HEK293 (cell line): ENCODE data around the gene RXRG.

Experiments used
- CTCF ChIA-PET: fragments of 350-600 bp; formaldehyde crosslinking; extraction: SDS; loops from one replicate; lab custom pipeline; 2021; ENCODE audit warnings: antibody characterized with exemption; lab: Yijun Ruan, JAX
- POLR2A ChIA-PET: fragments of 300-600 bp; formaldehyde crosslinking; extraction: SDS; loops from one replicate; lab custom pipeline; 2020; ENCODE audit warnings: antibody characterized with exemption, inconsistent platforms; lab: Yijun Ruan, JAX
- H3K27ac ChIP-seq: fragments of 200-500 bp; sonication (Bioruptor generic); 2 replicates; pipeline ENCODE4 v1.5.1; 2014; ENCODE audit warnings: low read depth, low read length, control low read depth, inconsistent platforms; ENCODE audit errors: extremely low read depth
- H3K36me3 ChIP-seq, 2 experiments: fragments of 200-500 bp in 1 of 2; sonication (Bioruptor generic) in 1 of 2; 1 replicate in 1 of 2; 2 replicates in 1 of 2; pipeline ENCODE4 v1.5.1; 2014 to 2017; ENCODE audit warnings: inconsistent platforms in 2 of 2, low read length in 2 of 2; ENCODE audit not compliant: control insufficient read depth in 2 of 2, insufficient read depth in 1 of 2
- H3K4me1 ChIP-seq: fragments of 200-500 bp; sonication (Bioruptor generic); 2 replicates; pipeline ENCODE4 v1.5.1; 2014; ENCODE audit warnings: mild to moderate bottlenecking, low read length, inconsistent platforms; ENCODE audit not compliant: control insufficient read depth, insufficient read depth
- H3K4me3 ChIP-seq: 2 replicates; pipeline ENCODE4 v1.5.1; 2011; ENCODE audit warnings: low read depth, mild to moderate bottlenecking, control low read depth, low read length, moderate library complexity
- H3K9me3 ChIP-seq: fragments of 200-500 bp; sonication (Bioruptor generic); 2 replicates; pipeline ENCODE4 v1.5.1; 2014; ENCODE audit warnings: low read depth, low read length, inconsistent platforms; ENCODE audit not compliant: control insufficient read depth, insufficient read depth
- GLIS1 ChIP-seq: fragments of 450-650 bp; formaldehyde crosslinking; IDR thresholded peaks from 2 replicates; pipeline ENCODE4 v1.5.1; 2016; ENCODE audit warnings: missing biosample characterization, missing genetic modification characterization
- HOXA7 ChIP-seq: sonication (generic); formaldehyde crosslinking; IDR thresholded peaks from 2 replicates; pipeline ENCODE4 v1.8.1; 2022; ENCODE audit warnings: missing genetic modification reagents, borderline replicate concordance
- KLF17 ChIP-seq: fragments of 450-650 bp; formaldehyde crosslinking; IDR thresholded peaks from 2 replicates; pipeline ENCODE4 v1.5.1; 2016; ENCODE audit warnings: missing biosample characterization, missing genetic modification characterization
- REST ChIP-seq: fragments of 450-650 bp; formaldehyde crosslinking; IDR thresholded peaks from 2 replicates; pipeline ENCODE4 v1.5.1; 2016; ENCODE audit warnings: missing biosample characterization, missing genetic modification characterization
- SCRT1 ChIP-seq: fragments of 450-650 bp; formaldehyde crosslinking; IDR thresholded peaks from 2 replicates; pipeline ENCODE4 v1.5.1; 2016; ENCODE audit warnings: missing biosample characterization, missing genetic modification characterization, borderline replicate concordance
- YY1 ChIP-seq: fragments of 450-650 bp; formaldehyde crosslinking; IDR thresholded peaks from 2 replicates; pipeline ENCODE4 v1.5.1; 2018; ENCODE audit warnings: missing biosample characterization, missing genetic modification characterization
- ZBTB17 ChIP-seq: fragments of 450-650 bp; formaldehyde crosslinking; IDR thresholded peaks from 2 replicates; pipeline ENCODE4 v1.5.1; 2016; ENCODE audit warnings: missing biosample characterization, missing genetic modification characterization
- ZBTB44 ChIP-seq: fragments of 450-650 bp; IDR thresholded peaks from 2 replicates; pipeline ENCODE4 v1.5.1; 2018; ENCODE audit warnings: missing biosample characterization, mild to moderate bottlenecking, missing genetic modification characterization
- ZNF138 ChIP-seq: fragments of 450-650 bp; formaldehyde crosslinking; IDR thresholded peaks from 2 replicates; pipeline ENCODE4 v1.5.1; 2016; ENCODE audit warnings: missing biosample characterization, missing genetic modification characterization, borderline replicate concordance
- ZNF174 ChIP-seq: fragments of 450-650 bp; formaldehyde crosslinking; IDR thresholded peaks from 2 replicates; pipeline ENCODE4 v1.5.0; 2017; ENCODE audit warnings: missing biosample characterization, mild to moderate bottlenecking, missing genetic modification characterization
- ZNF239 ChIP-seq: fragments of 450-650 bp; formaldehyde crosslinking; IDR thresholded peaks from 2 replicates; pipeline ENCODE4 v1.5.1; 2016; ENCODE audit warnings: missing biosample characterization, missing genetic modification characterization
- ZNF416 ChIP-seq: fragments of 450-650 bp; formaldehyde crosslinking; IDR thresholded peaks from 2 replicates; pipeline ENCODE4 v1.5.1; 2016; ENCODE audit warnings: missing biosample characterization, missing genetic modification characterization
- ZNF423 ChIP-seq: fragments of 450-650 bp; formaldehyde crosslinking; IDR thresholded peaks from 2 replicates; pipeline ENCODE4 v1.5.1; 2016; ENCODE audit warnings: missing biosample characterization, missing genetic modification characterization
- ZNF514 ChIP-seq: fragments of 450-650 bp; formaldehyde crosslinking; IDR thresholded peaks from 2 replicates; pipeline ENCODE4 v1.5.1; 2016; ENCODE audit warnings: missing biosample characterization, missing genetic modification characterization
- ZNF529 ChIP-seq: fragments of 450-650 bp; formaldehyde crosslinking; IDR thresholded peaks from 2 replicates; pipeline ENCODE4 v1.5.1; 2017; ENCODE audit warnings: missing genetic modification characterization, missing biosample characterization; ENCODE audit not compliant: insufficient replicate concordance
- ZNF600 ChIP-seq: fragments of 450-650 bp; formaldehyde crosslinking; IDR thresholded peaks from 2 replicates; pipeline ENCODE4 v1.5.1; 2016; ENCODE audit warnings: missing biosample characterization, missing genetic modification characterization
- ZNF658 ChIP-seq: fragments of 450-650 bp; formaldehyde crosslinking; IDR thresholded peaks from 2 replicates; pipeline ENCODE4; 2016; ENCODE audit warnings: missing biosample characterization, missing genetic modification characterization
- ZNF660 ChIP-seq: fragments of 450-650 bp; IDR thresholded peaks from 2 replicates; pipeline ENCODE4 v1.5.1; 2018; ENCODE audit warnings: missing biosample characterization, mild to moderate bottlenecking, missing genetic modification characterization
- ZNF692 ChIP-seq: fragments of 450-650 bp; formaldehyde crosslinking; IDR thresholded peaks from 2 replicates; pipeline ENCODE4 v1.5.1; 2016; ENCODE audit warnings: missing biosample characterization, missing genetic modification characterization
- ZNF777 ChIP-seq: fragments of 450-650 bp; formaldehyde crosslinking; IDR thresholded peaks from 2 replicates; pipeline ENCODE4 v1.5.1; 2017; ENCODE audit warnings: missing biosample characterization, missing genetic modification characterization, borderline replicate concordance
- ZNF792 ChIP-seq: fragments of 450-650 bp; formaldehyde crosslinking; IDR thresholded peaks from 2 replicates; pipeline ENCODE4 v1.5.1; 2016; ENCODE audit warnings: missing biosample characterization, missing genetic modification characterization
- ZSCAN18 ChIP-seq: fragments of 450-650 bp; formaldehyde crosslinking; IDR thresholded peaks from 2 replicates; pipeline ENCODE4 v1.5.1; 2016; ENCODE audit warnings: missing biosample characterization, missing genetic modification characterization

Gene RXRG

GRCh38 chr1:165449131-165449530, 4.2 kb upstream of the RXRG start:
- CTCF ChIA-PET, result interaction anchor here (0.6 to 1.6 kb wide), 3 partner anchors 14 to 78 kb away, joined by 3 to 4 read pairs (median 3); no protein-coding TSS in a partner anchor

GRCh38 chr1:165445388-165445787, 462 bp upstream of the RXRG start:
- no peak overlapping the region for H3K27ac ChIP-seq
- H3K9me3 ChIP-seq, result no peaks in the 10 kb centered on the region
- no peaks in the 10 kb centered on the region for H3K36me3 ChIP-seq
- ChIA-PET CTCF (interaction anchor here (1.1 to 1.3 kb wide), 2 partner anchors 36 to 52 kb away, joined by 3 to 11 read pairs; no protein-coding TSS in a partner anchor), POLR2A (no interaction called here)
- H3K4me3 ChIP-seq, result peak overlapping the region; percentile 36
- H3K4me1 ChIP-seq, result no peaks in the 10 kb centered on the region
- TF ChIP-seq ZBTB17 (tag by site-specific recombination) (peak; percentile 44), ZBTB44 (tag by site-specific recombination) (no peak)

More at GRCh38 chr1:165449131-165449530, 4.2 kb upstream of the RXRG start:
- TF ChIP-seq ZNF138 (tag by site-specific recombination) (no peak), ZNF660 (tag by site-specific recombination) (no peak), ZNF600 (tag by site-specific recombination) (no peak), ZSCAN18 (tag by site-specific recombination) (no peak), ZNF416 (no peak), ZNF792 (tag by site-specific recombination) (no peak), ZNF529 (tag by site-specific recombination) (no peak), ZNF658 (no peak), ZNF239 (no peak), ZNF514 (tag by site-specific recombination) (no peak), HOXA7 (CRISPR knock-in tag) (no peak), ZNF174 (tag by site-specific recombination) (no peak)
- no peak overlapping the region for H3K27ac ChIP-seq
- no peaks in the 10 kb centered on the region for H3K4me1 ChIP-seq
- no peak overlapping the region for H3K4me3 ChIP-seq
- POLR2A ChIA-PET, result no interaction called here
- no peaks in the 10 kb centered on the region for H3K36me3 ChIP-seq
- no peaks in the 10 kb centered on the region for H3K9me3 ChIP-seq

- no peak overlapping the region for H3K27ac ChIP-seq
- H3K4me1 ChIP-seq, result no peaks in the 10 kb centered on the region
- CTCF ChIA-PET, result interaction anchor here (1.0 to 1.2 kb wide), 2 partner anchors 40 to 149 kb away, joined by 3 read pairs; no protein-coding TSS in a partner anchor
- no peaks in the 10 kb centered on the region for H3K36me3 ChIP-seq
- H3K4me3 ChIP-seq, result no peak overlapping the region
- POLR2A ChIA-PET, result no interaction called here
- H3K9me3 ChIP-seq, result no peaks in the 10 kb centered on the region
- TF ChIP-seq SCRT1 (tag by site-specific recombination), result peak; percentile 90
- TF ChIP-seq REST, result no peak
- no peak for TF ChIP-seq ZNF423
- peak; percentile 52 for TF ChIP-seq GLIS1 (tag by site-specific recombination)
- TF ChIP-seq ZNF692 (tag by site-specific recombination), result no peak
- no peak for TF ChIP-seq YY1 (tag by site-specific recombination)
- no peak for TF ChIP-seq ZNF777
- no peak for TF ChIP-seq KLF17 (tag by site-specific recombination)
Measured at GRCh38 chr1:165443539-165444311, 1.2 kb downstream of the RXRG start.
